RWPE1 (cell line): ENCODE measurements around the gene PCSK1N.
A peak's percentile ranks its signal among the peaks of the same experiment; 100 is the strongest.

Source experiments
- CTCF ChIA-PET: fragments of 350-600 bp; sonication (Branson Sonifier 250); formaldehyde crosslinking; extraction: SDS; loops from one replicate; lab custom pipeline; 2021; lab: Yijun Ruan, JAX
- POLR2A ChIA-PET: fragments of 400-600 bp; formaldehyde crosslinking; extraction: SDS; loops from one replicate; lab custom pipeline; 2020; ENCODE audit warnings: antibody characterized with exemption; ENCODE audit not compliant: low non-redundant PET; lab: Yijun Ruan, JAX
- DNase-seq: peaks from one replicate; pipeline ENCODE4 v3.0.0; 2012; ENCODE audit warnings: low spot score
- H3K27ac ChIP-seq: fragments of 450-650 bp; 2 replicates; pipeline ENCODE4 v1.5.1; 2017
- CTCF ChIP-seq: fragments of 450-650 bp; conservative IDR thresholded peaks from 2 replicates; pipeline ENCODE4 v1.5.1; 2017; ENCODE audit warnings: low read depth, mild to moderate bottlenecking

The PCSK1N gene

GRCh38 chrX:48800574-48801279 lies 34.7 kb downstream of the PCSK1N start:
- POLR2A ChIA-PET, result no interaction called here
- no peak for TF ChIP-seq CTCF
- peak overlapping the region; percentile 92 for H3K27ac ChIP-seq
- CTCF ChIA-PET, result no interaction called here
- no peak for DNase-seq

- POLR2A ChIA-PET, result no interaction called here
- TF ChIP-seq CTCF, result no peak
- H3K27ac ChIP-seq, result no peak overlapping the region
- CTCF ChIA-PET, result no interaction called here
- DNase-seq, result no peak
Measured at GRCh38 chrX:48798318-48798717, 37.1 kb downstream of the PCSK1N start.

GRCh38 chrX:48794911-48795515 lies 40.4 kb downstream of the PCSK1N start:
- peak overlapping the region; percentile 58 for H3K27ac ChIP-seq
- no peak for TF ChIP-seq CTCF
- ChIA-PET CTCF (no interaction called here), POLR2A (interaction anchor here (0.6 kb wide), 1 partner anchor 288 kb away, joined by 7 read pairs; no protein-coding TSS in a partner anchor)
- peak; percentile 49 for DNase-seq

GRCh38 chrX:48794340-48794910 lies 41.0 kb downstream of the PCSK1N start:
- CTCF ChIA-PET, result no interaction called here
- peak overlapping the region; percentile 58 for H3K27ac ChIP-seq
- POLR2A ChIA-PET, result interaction anchor here (0.6 kb wide), 1 partner anchor 288 kb away, joined by 7 read pairs; no protein-coding TSS in a partner anchor
- no peak for DNase-seq
- TF ChIP-seq CTCF, result no peak

- CTCF ChIA-PET, result no interaction called here
Measured at GRCh38 chrX:48793935-48794334, 41.5 kb downstream of the PCSK1N start.

More at GRCh38 chrX:48793935-48794334, 41.5 kb downstream of the PCSK1N start:
- no peak for TF ChIP-seq CTCF
- H3K27ac ChIP-seq, result no peak overlapping the region
- POLR2A ChIA-PET, result no interaction called here
- DNase-seq, result no peak
